Measurements from ENCODE around the gene PJA1.

Gene PJA1

DNA sequence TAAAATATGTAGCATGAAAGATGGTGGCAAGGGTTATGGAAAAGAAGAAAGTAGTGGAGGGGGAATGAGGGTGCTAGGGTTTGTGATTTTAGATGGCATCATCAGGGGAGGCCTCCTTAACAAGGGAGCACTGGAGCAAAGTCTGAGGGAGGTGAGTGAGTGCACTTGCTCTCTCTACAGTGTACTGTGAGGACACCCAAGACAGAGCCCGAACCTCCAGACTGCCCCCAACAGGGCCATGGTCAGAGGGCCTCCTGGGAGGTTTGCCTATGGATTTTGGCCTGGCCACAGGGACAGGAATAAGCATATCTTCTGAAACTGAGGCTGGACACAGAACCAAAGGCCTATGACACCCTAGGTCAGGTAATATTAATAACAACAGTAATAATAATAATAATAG, 21.4 kb upstream of the PJA1 start:
- H3K27me3 ChIP-seq (ENCODE audit: insufficient read depth, low read length): no peaks in the 10 kb centered on the region
- no peaks in the 10 kb centered on the region for H3K9me3 ChIP-seq (ENCODE audit: low read length)
- H3K9me2 ChIP-seq (ENCODE audit: low read depth, low read length): no peaks in the 10 kb centered on the region
- H3K4me3 ChIP-seq (ENCODE audit: low read depth, low read length, poor library complexity, severe bottlenecking): no peak overlapping the region
- no peaks in the 10 kb centered on the region for H4K20me1 ChIP-seq (ENCODE audit: insufficient read depth, low read length)
- H2AFZ ChIP-seq (ENCODE audit: low read length): no peak overlapping the region
- no peak overlapping the region for H3K27ac ChIP-seq (ENCODE audit: low read depth, low read length, poor library complexity, severe bottlenecking)
- H3K4me1 ChIP-seq (ENCODE audit: insufficient read depth, low read length, severe bottlenecking): no peaks in the 10 kb centered on the region
- no peak for TF ChIP-seq EZH2 (IDR thresholded peaks at IDR 0.05; ENCODE audit: borderline replicate concordance, low read length)
- TF ChIP-seq CTCF (IDR thresholded peaks at IDR 0.05; ENCODE audit: low read length): no peak
- H3K79me2 ChIP-seq (ENCODE audit: insufficient read depth, low read length): no peaks in the 10 kb centered on the region
- H3K36me3 ChIP-seq (ENCODE audit: insufficient read depth, low read length): no peaks in the 10 kb centered on the region
- no peak overlapping the region for H3K4me2 ChIP-seq (ENCODE audit: low read length)
- H3K9ac ChIP-seq (ENCODE audit: low read length): no peak overlapping the region
- no peaks in the 10 kb centered on the region for H3F3A ChIP-seq (ENCODE audit: insufficient read depth, low read length)

GRCh38 chrX:69185886-69186285, 20.6 kb upstream of the PJA1 start:
- H3K36me3 ChIP-seq (ENCODE audit: insufficient read depth, low read length): no peaks in the 10 kb centered on the region
- no peaks in the 10 kb centered on the region for H3K79me2 ChIP-seq (ENCODE audit: insufficient read depth, low read length)
- no peaks in the 10 kb centered on the region for H4K20me1 ChIP-seq (ENCODE audit: insufficient read depth, low read length)
- H2AFZ ChIP-seq (ENCODE audit: low read length): no peak overlapping the region
- H3K9ac ChIP-seq (ENCODE audit: low read length): no peak overlapping the region
- no peak for TF ChIP-seq EZH2 (IDR thresholded peaks at IDR 0.05; ENCODE audit: borderline replicate concordance, low read length)
- no peak for TF ChIP-seq CTCF (IDR thresholded peaks at IDR 0.05; ENCODE audit: low read length)
- H3K4me1 ChIP-seq (ENCODE audit: insufficient read depth, low read length, severe bottlenecking): no peaks in the 10 kb centered on the region
- H3K9me3 ChIP-seq (ENCODE audit: low read length): no peaks in the 10 kb centered on the region
- H3K4me3 ChIP-seq (ENCODE audit: low read depth, low read length, poor library complexity, severe bottlenecking): no peak overlapping the region
- H3K27ac ChIP-seq (ENCODE audit: low read depth, low read length, poor library complexity, severe bottlenecking): no peak overlapping the region
- no peak overlapping the region for H3K4me2 ChIP-seq (ENCODE audit: low read length)
- no peaks in the 10 kb centered on the region for H3K9me2 ChIP-seq (ENCODE audit: low read depth, low read length)
- H3K27me3 ChIP-seq (ENCODE audit: insufficient read depth, low read length): no peaks in the 10 kb centered on the region
- no peaks in the 10 kb centered on the region for H3F3A ChIP-seq (ENCODE audit: insufficient read depth, low read length)

GRCh38 chrX:69185141-69185540, 19.9 kb upstream of the PJA1 start:
- no peaks in the 10 kb centered on the region for H3K9me3 ChIP-seq (ENCODE audit: low read length)
- no peaks in the 10 kb centered on the region for H3K9me2 ChIP-seq (ENCODE audit: low read depth, low read length)
- H3K27ac ChIP-seq (ENCODE audit: low read depth, low read length, poor library complexity, severe bottlenecking): no peak overlapping the region
- no peak overlapping the region for H2AFZ ChIP-seq (ENCODE audit: low read length)
- H4K20me1 ChIP-seq (ENCODE audit: insufficient read depth, low read length): no peaks in the 10 kb centered on the region
- H3K9ac ChIP-seq (ENCODE audit: low read length): no peak overlapping the region
- no peaks in the 10 kb centered on the region for H3K27me3 ChIP-seq (ENCODE audit: insufficient read depth, low read length)
- H3K4me1 ChIP-seq (ENCODE audit: insufficient read depth, low read length, severe bottlenecking): no peaks in the 10 kb centered on the region
- H3F3A ChIP-seq (ENCODE audit: insufficient read depth, low read length): no peaks in the 10 kb centered on the region
- no peak overlapping the region for H3K4me3 ChIP-seq (ENCODE audit: low read depth, low read length, poor library complexity, severe bottlenecking)
- no peak overlapping the region for H3K4me2 ChIP-seq (ENCODE audit: low read length)
- H3K36me3 ChIP-seq (ENCODE audit: insufficient read depth, low read length): no peaks in the 10 kb centered on the region
- TF ChIP-seq CTCF (IDR thresholded peaks at IDR 0.05; ENCODE audit: low read length) (no peak), EZH2 (IDR thresholded peaks at IDR 0.05; ENCODE audit: borderline replicate concordance, low read length) (no peak)
- no peaks in the 10 kb centered on the region for H3K79me2 ChIP-seq (ENCODE audit: insufficient read depth, low read length)

Measured in OCI-LY1 (cell line).